Activated CD8-positive, alpha-beta memory T cell treated with anti-CD3 and anti-CD28 coated beads, Interleukin-2, amount 10 ng/mL, durations not matched to agents 7 days and 5 days (primary cell): Measurements from ENCODE around the gene SLC12A8. TPM values are rescaled to one million over a fixed set of nuclear protein-coding genes. Genes with fewer than 3 reads are reported as not detected.

Experiments used
- ATAC-seq: fragments of 150-1000 bp; cut with Tn5 transposase; one replicate; pipeline ENCODE4 v1.10.0; 2021; ENCODE audit warnings: moderate library complexity
- CTCF ChIA-PET: fragments of 350-600 bp; sonication (Branson Sonifier 250); formaldehyde crosslinking; loops from one replicate; lab custom pipeline; 2021; ENCODE audit warnings: antibody characterized with exemption; lab: Charles Lee
- DNase-seq: peaks from one replicate; pipeline ENCODE4 v3.0.0-alpha.2; 2020
- H3K27ac Mint-ChIP-seq: one replicate; pipeline ENCODE4 v1.8.0; 2021; ENCODE audit warnings: mild to moderate bottlenecking, mixed read lengths
- H3K27me3 Mint-ChIP-seq: one replicate; pipeline ENCODE4 v1.8.0; 2021; ENCODE audit warnings: mixed read lengths
- H3K36me3 Mint-ChIP-seq: one replicate; pipeline ENCODE4 v1.8.0; 2021; ENCODE audit warnings: mild to moderate bottlenecking, mixed read lengths
- H3K4me1 Mint-ChIP-seq: one replicate; pipeline ENCODE4 v1.8.0; 2021; ENCODE audit warnings: mixed read lengths
- H3K4me3 Mint-ChIP-seq: one replicate; pipeline ENCODE4 v1.8.0; 2021; ENCODE audit warnings: mild to moderate bottlenecking, moderate library complexity, mixed read lengths
- H3K9me3 Mint-ChIP-seq: one replicate; pipeline ENCODE4 v1.8.0; 2022; ENCODE audit warnings: low read depth, mixed read lengths
- total RNA-seq, 2 experiments: library from RNA; stranded (reverse); gene quantifications; one replicate each; pipeline ENCODE4 v1.2.3, GENCODE V29; 2021

Gene SLC12A8
- total RNA-seq, 2 experiments from 2014 or later, result 1.3 to 4.3 TPM

DNA sequence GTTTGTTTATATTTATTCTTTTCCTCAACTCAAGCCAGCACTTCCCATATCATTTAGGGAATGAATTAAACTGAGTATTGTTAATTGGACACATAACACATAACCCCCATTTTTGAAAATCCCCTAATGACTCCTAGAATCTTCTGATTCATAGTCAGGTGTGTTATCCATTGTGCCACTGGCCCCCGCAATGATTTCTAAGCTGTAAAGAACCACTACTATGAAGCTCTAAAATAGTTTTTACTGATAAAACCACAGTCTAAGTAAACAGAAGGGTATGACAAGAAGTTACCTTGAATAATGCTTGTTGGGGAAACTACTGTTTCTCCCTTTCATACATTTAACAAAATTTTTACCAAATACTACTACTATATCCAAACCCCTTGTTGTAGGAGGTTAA, 22.3 kb upstream of the SLC12A8 start:
- Mint-ChIP-seq H3K27ac (no peak overlapping the region), H3K27me3 (no peaks in the 10 kb centered on the region), H3K4me3 (no peak overlapping the region), H3K4me1 (peaks cover 13% of the 10 kb centered on the region), H3K9me3 (peaks cover 8% of the 10 kb centered on the region), H3K36me3 (peaks cover 65% of the 10 kb centered on the region)
- CTCF ChIA-PET, result no interaction called here
- ATAC-seq (no peak), DNase-seq (no peak)

DNA sequence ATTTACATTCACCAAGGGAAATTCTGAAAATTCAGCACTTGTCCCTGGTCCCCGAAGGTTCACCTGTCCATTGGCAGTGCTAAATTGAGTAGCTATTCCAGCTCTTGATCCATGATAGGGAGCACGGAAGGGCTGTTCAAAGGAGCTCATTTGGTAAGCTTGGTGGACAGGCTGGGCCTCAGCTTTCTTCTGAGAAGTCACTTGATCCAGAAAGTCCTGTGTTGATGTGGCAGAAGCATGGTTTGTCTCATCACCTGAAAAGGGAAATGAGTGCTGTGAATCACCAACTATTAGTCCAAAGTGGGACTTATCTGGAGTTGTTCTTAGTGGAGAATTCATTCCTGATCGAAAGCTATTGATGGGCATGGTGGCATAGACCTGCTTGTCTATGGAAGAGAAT, 19.9 kb upstream of the SLC12A8 start:
- Mint-ChIP-seq H3K9me3 (peaks cover 8% of the 10 kb centered on the region), H3K4me3 (no peak overlapping the region), H3K27me3 (no peaks in the 10 kb centered on the region), H3K4me1 (peaks cover 13% of the 10 kb centered on the region), H3K27ac (no peak overlapping the region), H3K36me3 (peaks cover 53% of the 10 kb centered on the region)
- DNase-seq, result no peak
- CTCF ChIA-PET, result interaction anchor here (1.3 kb wide), 1 partner anchor 82 kb away, joined by 3 read pairs; no protein-coding TSS in a partner anchor
- ATAC-seq, result no peak

DNA sequence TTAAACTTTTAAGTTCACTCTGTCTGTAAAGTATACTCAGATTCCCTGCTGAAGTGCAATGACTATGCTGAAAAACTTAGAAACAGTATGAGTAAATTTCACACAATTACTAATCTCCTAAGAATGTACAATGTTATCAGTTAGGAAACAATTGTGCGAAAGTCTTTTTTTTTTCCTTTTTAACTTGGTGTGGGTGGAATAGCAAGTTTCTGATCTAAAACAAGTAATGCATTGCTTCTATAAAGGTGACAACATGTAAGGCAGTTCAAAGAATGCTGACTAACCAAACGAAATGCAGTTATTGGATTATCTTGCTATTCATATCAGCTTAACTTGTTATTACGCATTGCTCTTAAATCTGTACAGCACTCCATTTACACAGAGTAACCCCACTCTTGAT, 19.3 kb upstream of the SLC12A8 start:
- peaks cover 50% of the 10 kb centered on the region for H3K36me3 Mint-ChIP-seq
- peaks cover 13% of the 10 kb centered on the region for H3K4me1 Mint-ChIP-seq
- DNase-seq (no peak), ATAC-seq (no peak)
- no peaks in the 10 kb centered on the region for H3K27me3 Mint-ChIP-seq
- H3K4me3 Mint-ChIP-seq, result no peak overlapping the region
- H3K9me3 Mint-ChIP-seq, result peaks cover 6% of the 10 kb centered on the region
- CTCF ChIA-PET, result interaction anchor here (0.5 to 1.3 kb wide), 2 partner anchors 82 to 471 kb away, joined by 3 read pairs; no protein-coding TSS in a partner anchor
- no peak overlapping the region for H3K27ac Mint-ChIP-seq

DNA sequence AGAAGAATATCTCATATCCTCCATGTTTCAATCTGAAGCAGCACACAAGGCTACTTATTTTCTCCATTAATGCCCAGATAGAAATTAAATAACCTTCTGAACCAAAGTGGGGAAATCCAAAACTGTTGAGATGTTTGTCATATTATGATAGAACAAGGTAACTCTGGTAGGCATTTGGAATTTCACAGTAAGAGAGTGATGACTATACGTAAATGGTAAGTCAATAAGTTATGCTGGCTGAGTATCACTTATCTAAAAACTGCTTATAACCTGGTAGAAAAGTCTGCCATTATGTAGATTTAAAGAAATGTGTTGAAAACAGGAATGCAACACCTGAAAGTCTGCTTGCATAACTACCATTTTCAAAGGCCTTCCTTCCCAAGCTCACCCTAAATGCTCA, 17.2 kb upstream of the SLC12A8 start:
- H3K36me3 Mint-ChIP-seq, result peaks cover 36% of the 10 kb centered on the region

DNA sequence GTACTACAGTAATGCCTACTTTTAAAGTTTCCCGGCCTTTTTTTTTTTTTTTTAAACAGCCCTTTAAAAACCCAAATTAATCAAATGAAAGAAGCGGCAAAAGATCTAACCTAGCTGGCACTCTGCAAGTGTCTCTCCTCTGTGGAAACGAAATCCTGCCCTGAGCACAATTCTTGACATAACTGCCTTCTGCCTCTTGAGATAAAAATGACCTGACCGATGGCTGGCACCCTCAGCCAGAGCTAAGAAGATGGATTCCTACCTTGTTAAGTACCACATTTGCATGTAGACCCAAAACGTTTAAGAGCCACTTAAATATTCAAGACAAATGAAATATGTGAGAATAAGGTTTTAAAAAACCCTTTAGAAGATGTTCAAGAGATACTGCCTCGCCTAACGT, 16.6 kb upstream of the SLC12A8 start:
- Mint-ChIP-seq H3K27ac (no peak overlapping the region), H3K36me3 (peaks cover 34% of the 10 kb centered on the region), H3K4me1 (peaks cover 14% of the 10 kb centered on the region), H3K9me3 (no peaks in the 10 kb centered on the region), H3K27me3 (no peaks in the 10 kb centered on the region), H3K4me3 (no peak overlapping the region)
- no peak for ATAC-seq
- no peak for DNase-seq
- CTCF ChIA-PET, result no interaction called here

More for the DNA sequence above, 17.2 kb upstream of the SLC12A8 start:
- H3K4me3 Mint-ChIP-seq, result no peak overlapping the region
- CTCF ChIA-PET, result no interaction called here
- DNase-seq, result no peak
- no peaks in the 10 kb centered on the region for H3K9me3 Mint-ChIP-seq
- no peak for ATAC-seq
- peaks cover 13% of the 10 kb centered on the region for H3K4me1 Mint-ChIP-seq
- no peaks in the 10 kb centered on the region for H3K27me3 Mint-ChIP-seq
- H3K27ac Mint-ChIP-seq, result no peak overlapping the region

DNA sequence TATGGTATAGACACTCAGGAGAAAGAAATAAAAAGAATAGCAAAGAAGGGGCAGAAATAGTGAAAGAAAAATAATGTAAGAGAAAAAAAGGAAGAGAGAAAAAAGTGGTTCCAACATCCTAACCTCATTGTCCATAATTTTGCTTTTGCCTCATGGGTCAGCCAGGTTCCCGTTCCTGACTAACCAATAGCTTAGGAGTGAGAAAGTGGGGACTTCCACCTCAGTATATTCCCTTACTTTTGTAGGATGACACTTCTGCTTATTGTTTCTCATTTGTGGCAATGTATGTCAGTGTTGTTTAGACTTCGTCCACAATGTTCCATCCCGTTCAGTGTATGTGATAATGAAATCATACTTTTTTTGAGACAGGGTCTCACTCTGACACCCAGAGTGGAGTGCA, 9.3 kb upstream of the SLC12A8 start:
- CTCF ChIA-PET, result no interaction called here
- DNase-seq (no peak), ATAC-seq (no peak)
- Mint-ChIP-seq H3K36me3 (peaks cover under 1% of the 10 kb centered on the region), H3K9me3 (no peaks in the 10 kb centered on the region), H3K27me3 (no peaks in the 10 kb centered on the region), H3K4me3 (no peak overlapping the region), H3K4me1 (peaks cover 23% of the 10 kb centered on the region), H3K27ac (no peak overlapping the region)

DNA sequence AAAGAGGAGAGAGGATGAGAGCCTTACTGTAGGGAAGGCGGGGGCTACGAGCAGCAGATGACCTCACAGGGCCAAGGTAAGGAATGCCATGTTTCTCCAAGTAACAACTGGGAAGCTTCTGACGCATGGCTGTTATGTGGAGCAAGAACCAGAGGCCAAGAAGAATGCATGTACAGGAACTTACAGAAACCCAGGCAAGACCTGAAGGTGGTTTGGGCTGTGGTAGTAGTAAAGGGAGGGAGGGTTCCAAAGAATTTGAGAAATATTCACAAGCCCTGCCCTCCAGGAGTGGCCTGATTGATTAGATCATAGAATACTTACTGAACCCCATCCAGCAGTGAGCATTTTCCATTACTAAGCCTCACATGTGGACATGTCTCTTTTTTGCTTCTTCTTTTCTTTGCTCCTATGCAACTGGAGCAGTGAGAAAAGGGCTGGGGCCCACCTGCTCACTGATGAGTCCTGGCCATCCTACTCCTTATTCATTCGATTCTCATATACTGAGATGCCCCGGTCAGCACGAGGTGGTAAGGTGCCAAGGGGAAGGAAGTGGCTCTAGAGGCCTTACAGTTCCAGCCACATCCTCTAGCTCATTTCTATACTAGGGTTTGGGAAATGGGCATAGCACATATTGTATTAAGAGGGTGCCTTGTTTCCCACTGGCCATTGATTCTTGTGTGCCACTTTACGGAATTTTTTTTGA, 8.3 kb upstream of the SLC12A8 start:
- no peaks in the 10 kb centered on the region for H3K36me3 Mint-ChIP-seq
- H3K27ac Mint-ChIP-seq, result no peak overlapping the region
- no peaks in the 10 kb centered on the region for H3K9me3 Mint-ChIP-seq
- H3K4me3 Mint-ChIP-seq, result no peak overlapping the region
- H3K4me1 Mint-ChIP-seq, result peaks cover 23% of the 10 kb centered on the region
- no peaks in the 10 kb centered on the region for H3K27me3 Mint-ChIP-seq
- CTCF ChIA-PET, result no interaction called here
- no peak for DNase-seq
- peak; percentile 47 for ATAC-seq

DNA sequence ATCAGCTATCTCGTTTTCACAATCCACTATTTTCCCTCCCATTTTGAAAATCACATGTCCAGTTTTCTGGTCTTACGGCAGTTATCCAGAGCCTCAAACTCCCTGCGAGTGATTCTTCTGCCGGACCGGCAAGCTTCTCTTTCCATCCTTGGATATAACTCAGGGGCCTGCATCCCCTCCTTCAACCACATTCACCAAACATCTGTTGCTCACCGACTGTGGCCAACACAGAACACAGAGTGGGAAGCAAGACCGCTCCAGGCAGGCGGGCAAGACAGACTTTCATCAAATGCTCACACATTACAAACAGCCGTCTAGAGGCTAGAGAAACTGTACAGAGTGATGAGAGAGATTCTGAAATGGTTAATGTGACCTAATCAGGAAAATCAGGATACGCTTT, 7.6 kb upstream of the SLC12A8 start:
- no peaks in the 10 kb centered on the region for H3K27me3 Mint-ChIP-seq
- DNase-seq, result no peak
- CTCF ChIA-PET, result no interaction called here
- no peaks in the 10 kb centered on the region for H3K36me3 Mint-ChIP-seq
- H3K4me3 Mint-ChIP-seq, result no peak overlapping the region
- H3K27ac Mint-ChIP-seq, result no peak overlapping the region
- H3K9me3 Mint-ChIP-seq, result no peaks in the 10 kb centered on the region
- no peak for ATAC-seq
- H3K4me1 Mint-ChIP-seq, result peaks cover 24% of the 10 kb centered on the region

DNA sequence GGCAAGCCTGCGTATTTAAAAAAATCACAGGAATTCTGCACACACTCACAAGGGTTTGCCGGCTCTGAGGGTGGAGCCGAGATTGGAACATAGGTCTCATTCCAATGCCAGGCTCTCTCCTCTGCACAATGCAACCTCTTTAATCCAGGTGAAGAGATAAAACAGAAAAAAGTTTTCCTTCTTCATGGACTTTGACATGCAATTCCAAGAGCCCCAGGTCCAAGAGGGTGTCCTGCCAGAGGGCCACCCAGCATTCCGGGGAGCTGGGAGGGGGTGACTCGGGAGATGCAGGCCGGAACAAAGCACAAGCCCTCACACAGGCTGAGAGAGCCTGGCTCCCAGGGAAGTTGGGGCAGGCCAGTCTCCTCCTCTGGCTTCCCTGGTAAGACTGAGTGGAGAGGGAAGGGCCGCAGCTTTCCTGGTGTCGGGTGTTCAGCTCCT, 6.7 kb upstream of the SLC12A8 start:
- no peak for ATAC-seq
- CTCF ChIA-PET, result no interaction called here
- Mint-ChIP-seq H3K27me3 (peaks cover 7% of the 10 kb centered on the region), H3K4me1 (peaks cover 33% of the 10 kb centered on the region), H3K27ac (no peak overlapping the region), H3K4me3 (no peak overlapping the region), H3K9me3 (no peaks in the 10 kb centered on the region), H3K36me3 (no peaks in the 10 kb centered on the region)
- no peak for DNase-seq

DNA sequence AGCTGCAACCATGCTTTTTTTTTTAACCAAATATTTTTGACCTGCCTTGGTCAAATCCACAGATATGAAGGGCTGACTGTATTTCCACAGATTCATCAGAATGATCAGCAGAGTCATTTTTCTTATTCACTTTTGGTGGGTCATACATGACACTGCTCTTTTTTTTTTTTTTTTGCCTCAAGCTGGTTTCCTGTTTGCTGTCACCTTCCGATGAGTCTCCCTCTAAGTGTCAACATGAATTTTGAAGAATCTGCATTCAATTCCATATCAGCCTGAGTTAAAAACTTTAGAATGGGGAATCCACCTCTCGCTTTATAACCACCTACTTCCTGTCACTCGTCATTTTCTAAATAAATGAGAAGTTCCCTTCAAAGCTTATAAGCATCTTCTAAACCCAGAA, 2.2 kb upstream of the SLC12A8 start:
- peak overlapping the region; percentile 42 for H3K27ac Mint-ChIP-seq
- CTCF ChIA-PET, result interaction anchor here (0.7 kb wide), 1 partner anchor 65 kb away, joined by 3 read pairs; no protein-coding TSS in a partner anchor
- no peak overlapping the region for H3K4me3 Mint-ChIP-seq
- peaks cover 1% of the 10 kb centered on the region for H3K36me3 Mint-ChIP-seq
- ATAC-seq, result peak; percentile 82
- peaks cover 45% of the 10 kb centered on the region for H3K27me3 Mint-ChIP-seq
- H3K4me1 Mint-ChIP-seq, result peaks cover 16% of the 10 kb centered on the region
- DNase-seq, result no peak
- no peaks in the 10 kb centered on the region for H3K9me3 Mint-ChIP-seq

DNA sequence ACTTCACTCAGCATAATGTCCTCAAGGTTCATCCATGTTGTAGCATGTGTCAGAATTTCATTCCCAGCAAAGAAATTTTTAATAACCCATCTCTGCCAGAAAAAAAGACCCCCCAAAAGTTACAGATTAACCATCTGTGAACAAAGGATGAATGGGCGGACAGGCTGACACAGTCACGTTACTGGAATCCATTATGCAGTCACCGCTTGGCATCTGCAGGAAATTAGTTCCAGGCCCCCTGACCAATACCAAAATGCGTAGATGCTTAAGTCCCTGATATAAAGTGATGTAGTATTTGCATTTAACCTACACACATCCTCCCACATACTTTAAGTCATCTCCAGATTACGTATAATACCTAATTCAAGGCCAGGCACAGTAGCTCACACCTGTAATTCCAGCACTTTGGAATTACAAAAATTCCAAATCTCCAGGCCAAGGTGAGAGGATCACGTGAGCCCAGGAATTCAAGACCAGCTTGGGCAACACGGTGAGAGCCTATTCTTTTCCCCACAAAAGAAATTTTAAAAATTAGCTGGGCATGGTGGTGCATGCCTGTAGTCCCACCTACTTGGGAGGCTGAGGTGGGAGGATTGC, 1.5 kb upstream of the SLC12A8 start:
- ATAC-seq (no peak), DNase-seq (no peak)
- Mint-ChIP-seq H3K27me3 (peaks cover 52% of the 10 kb centered on the region), H3K36me3 (peaks cover 1% of the 10 kb centered on the region), H3K4me1 (peaks cover 16% of the 10 kb centered on the region), H3K4me3 (no peak overlapping the region), H3K9me3 (no peaks in the 10 kb centered on the region), H3K27ac (no peak overlapping the region)
- CTCF ChIA-PET, result interaction anchor here (0.7 kb wide), 1 partner anchor 64 kb away, joined by 3 read pairs; no protein-coding TSS in a partner anchor

DNA sequence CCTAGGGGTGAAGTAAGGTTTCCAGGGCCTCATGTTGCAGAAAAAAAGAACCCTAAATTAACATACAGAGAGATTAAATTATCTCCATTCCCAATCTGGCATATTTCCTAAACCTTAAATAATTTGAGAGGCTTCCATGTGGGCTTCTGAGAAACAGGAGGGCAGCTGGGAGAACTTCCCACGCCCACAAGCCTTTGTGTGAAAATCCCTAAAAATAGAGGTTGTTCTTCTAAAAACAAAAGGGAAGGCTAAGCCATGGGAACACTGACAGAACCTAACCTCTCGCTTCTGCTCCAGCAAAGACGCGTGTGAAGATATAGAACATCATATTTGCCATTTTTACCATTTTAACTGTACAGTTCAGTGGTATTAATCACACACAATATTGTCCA, 812 bp upstream of the SLC12A8 start:
- H3K4me3 Mint-ChIP-seq, result no peak overlapping the region
- DNase-seq, result no peak
- no peak overlapping the region for H3K27ac Mint-ChIP-seq
- H3K4me1 Mint-ChIP-seq, result peaks cover 16% of the 10 kb centered on the region
- CTCF ChIA-PET, result no interaction called here
- H3K36me3 Mint-ChIP-seq, result peaks cover 1% of the 10 kb centered on the region
- H3K9me3 Mint-ChIP-seq, result no peaks in the 10 kb centered on the region
- peaks cover 54% of the 10 kb centered on the region for H3K27me3 Mint-ChIP-seq
- ATAC-seq, result no peak

DNA sequence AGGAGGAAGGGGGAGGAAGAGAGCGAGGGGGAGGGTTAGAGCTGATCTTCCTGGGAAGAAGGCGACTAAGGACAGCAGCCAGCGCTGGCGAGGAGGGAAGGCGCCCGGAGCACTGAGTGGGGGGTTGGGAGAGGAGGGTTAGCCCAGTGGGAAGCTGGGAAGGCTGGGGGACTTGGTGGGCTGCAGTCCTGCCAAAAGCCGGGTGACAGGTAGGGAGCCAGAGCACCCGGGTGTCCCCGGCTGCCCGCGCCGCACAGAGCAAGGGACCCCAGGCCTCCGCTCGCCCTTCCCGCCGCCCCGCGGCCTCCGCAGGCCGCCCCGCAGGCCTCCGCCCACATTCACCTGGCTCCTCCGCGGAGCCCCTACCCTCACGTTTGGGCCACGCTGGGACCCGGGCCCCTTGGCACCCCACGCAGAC, 448 bp downstream of the SLC12A8 start:
- no peak for DNase-seq
- Mint-ChIP-seq H3K4me3 (no peak overlapping the region), H3K27ac (no peak overlapping the region), H3K4me1 (peaks cover 16% of the 10 kb centered on the region), H3K27me3 (peaks cover 55% of the 10 kb centered on the region), H3K9me3 (no peaks in the 10 kb centered on the region), H3K36me3 (peaks cover 1% of the 10 kb centered on the region)
- ATAC-seq, result no peak
- CTCF ChIA-PET, result no interaction called here

DNA sequence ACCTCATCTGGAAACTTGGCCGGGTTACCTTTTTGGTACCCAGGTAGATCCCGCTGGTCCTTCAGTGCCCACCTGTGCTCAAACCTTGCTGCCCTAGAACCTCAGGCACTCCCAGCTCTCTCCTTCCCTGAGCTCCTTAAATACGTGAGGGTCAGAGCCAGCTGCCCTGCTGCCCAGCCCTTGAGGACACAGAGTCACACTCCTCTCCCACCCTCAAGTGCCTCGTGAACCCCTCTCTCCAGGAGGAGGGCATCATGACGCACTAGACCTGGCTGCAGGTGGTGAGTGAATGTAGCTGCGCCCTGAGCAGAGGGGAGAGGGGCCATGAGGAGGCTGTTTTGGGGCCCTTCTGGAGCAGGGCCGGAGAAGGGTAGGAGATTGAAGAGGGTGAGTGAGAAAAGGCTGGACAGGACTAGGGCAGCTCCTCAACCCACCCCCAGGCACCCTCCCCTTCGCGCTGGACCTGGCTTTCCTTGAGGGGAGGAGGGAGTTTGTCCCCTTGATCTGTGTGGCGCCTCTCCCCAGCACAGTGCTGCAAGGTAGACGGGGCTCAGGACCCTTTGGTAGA, 941 bp downstream of the SLC12A8 start:
- no peak for DNase-seq
- peaks cover 16% of the 10 kb centered on the region for H3K4me1 Mint-ChIP-seq
- CTCF ChIA-PET, result no interaction called here
- H3K27me3 Mint-ChIP-seq, result peaks cover 55% of the 10 kb centered on the region
- no peaks in the 10 kb centered on the region for H3K9me3 Mint-ChIP-seq
- H3K36me3 Mint-ChIP-seq, result peaks cover 1% of the 10 kb centered on the region
- no peak for ATAC-seq
- no peak overlapping the region for H3K4me3 Mint-ChIP-seq
- H3K27ac Mint-ChIP-seq, result no peak overlapping the region
